WERI-Rb-1 (cell line): ENCODE data around the gene CFP.

Experiments
- DNase-seq: peaks from one replicate; pipeline ENCODE4 v3.0.0-alpha.2; 2020
- H3K27ac ChIP-seq: fragments of 250-450 bp; sonication (Bioruptor Pico); 2 replicates; pipeline ENCODE4 v1.5.1; 2020; ENCODE audit warnings: mild to moderate bottlenecking, moderate library complexity
- H3K27me3 ChIP-seq: fragments of 250-450 bp; sonication (Bioruptor Pico); 2 replicates; pipeline ENCODE4 v1.5.1; 2021; ENCODE audit warnings: mild to moderate bottlenecking, low read depth, moderate library complexity; ENCODE audit not compliant: insufficient read depth, severe bottlenecking
- H3K36me3 ChIP-seq: fragments of 250-450 bp; sonication (Bioruptor Pico); 2 replicates; pipeline ENCODE4 v1.5.1; 2020; ENCODE audit warnings: mild to moderate bottlenecking, moderate library complexity
- H3K4me3 ChIP-seq: 2 replicates; pipeline ENCODE4 v1.5.1; 2011; ENCODE audit warnings: low read depth, mild to moderate bottlenecking, control low read depth, low read length
- H3K9me3 ChIP-seq: fragments of 250-450 bp; sonication (Bioruptor Pico); 2 replicates; pipeline ENCODE4 v1.5.1; 2021; ENCODE audit warnings: mild to moderate bottlenecking, moderate library complexity; ENCODE audit not compliant: severe bottlenecking
- TF ChIP-seq, protein P1 (sequence below): IDR thresholded peaks from 2 replicates; pipeline ENCODE4 v1.5.1; 2011; ENCODE audit warnings: low read depth, mild to moderate bottlenecking, control low read depth, inconsistent platforms, low read length

The CFP gene

DNA sequence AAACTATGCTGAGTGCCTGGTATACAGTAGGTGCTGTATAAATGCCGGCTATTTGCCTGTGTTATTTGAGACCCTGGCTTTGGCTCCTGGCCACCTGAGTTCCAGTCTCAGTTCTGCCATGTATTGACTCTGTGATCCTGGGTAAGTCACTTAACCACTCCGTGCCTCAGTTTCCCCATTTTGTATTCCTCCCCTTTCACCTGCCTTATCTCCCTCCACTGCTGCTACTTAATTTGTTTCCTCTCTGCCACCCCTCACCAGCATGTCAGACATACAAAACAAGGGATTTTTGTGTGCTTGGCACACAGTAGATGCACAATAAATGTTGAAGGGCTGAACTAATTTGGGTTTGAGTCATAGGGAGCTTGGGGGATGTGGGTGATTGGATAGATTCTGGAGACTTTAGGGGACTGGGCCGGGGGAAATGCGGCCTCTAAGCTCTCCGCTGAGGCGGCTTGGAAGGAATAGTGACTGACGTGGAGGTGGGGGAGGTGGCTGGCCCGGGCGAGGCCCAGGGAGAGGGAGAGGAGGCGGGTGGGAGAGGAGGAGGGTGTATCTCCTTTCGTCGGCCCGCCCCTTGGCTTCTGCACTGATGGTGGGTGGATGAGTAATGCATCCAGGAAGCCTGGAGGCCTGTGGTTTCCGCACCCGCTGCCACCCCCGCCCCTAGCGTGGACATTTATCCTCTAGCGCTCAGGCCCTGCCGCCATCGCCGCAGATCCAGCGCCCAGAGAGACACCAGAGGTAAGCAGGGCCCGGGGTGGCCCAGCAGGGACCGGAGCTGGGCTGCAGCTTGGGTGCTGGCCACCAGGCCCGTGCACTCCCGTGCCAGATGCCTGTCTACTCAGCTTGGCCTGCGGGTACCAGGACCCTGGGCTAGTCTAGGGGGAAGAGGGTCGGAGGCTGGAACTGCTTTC, 47.7 kb downstream of the CFP start, which contains the start of gene TIMP1:
Gene TIMP1 (plus strand): TSS at position 706 of the 917 bp plus-strand sequence. CDS start 980 bp downstream, outside the sequence.
- Histone ChIP-seq H3K4me3 (no peak within 1 kb of the TSS), H3K36me3 (no peaks in the 10 kb centered on the region), H3K9me3 (no peaks in the 10 kb centered on the region), H3K27ac (no peak within 1 kb of the TSS), H3K27me3 (peaks cover 9% of the 10 kb centered on the region)
- DNase-seq = no peak
- TF ChIP-seq, protein P1, sequence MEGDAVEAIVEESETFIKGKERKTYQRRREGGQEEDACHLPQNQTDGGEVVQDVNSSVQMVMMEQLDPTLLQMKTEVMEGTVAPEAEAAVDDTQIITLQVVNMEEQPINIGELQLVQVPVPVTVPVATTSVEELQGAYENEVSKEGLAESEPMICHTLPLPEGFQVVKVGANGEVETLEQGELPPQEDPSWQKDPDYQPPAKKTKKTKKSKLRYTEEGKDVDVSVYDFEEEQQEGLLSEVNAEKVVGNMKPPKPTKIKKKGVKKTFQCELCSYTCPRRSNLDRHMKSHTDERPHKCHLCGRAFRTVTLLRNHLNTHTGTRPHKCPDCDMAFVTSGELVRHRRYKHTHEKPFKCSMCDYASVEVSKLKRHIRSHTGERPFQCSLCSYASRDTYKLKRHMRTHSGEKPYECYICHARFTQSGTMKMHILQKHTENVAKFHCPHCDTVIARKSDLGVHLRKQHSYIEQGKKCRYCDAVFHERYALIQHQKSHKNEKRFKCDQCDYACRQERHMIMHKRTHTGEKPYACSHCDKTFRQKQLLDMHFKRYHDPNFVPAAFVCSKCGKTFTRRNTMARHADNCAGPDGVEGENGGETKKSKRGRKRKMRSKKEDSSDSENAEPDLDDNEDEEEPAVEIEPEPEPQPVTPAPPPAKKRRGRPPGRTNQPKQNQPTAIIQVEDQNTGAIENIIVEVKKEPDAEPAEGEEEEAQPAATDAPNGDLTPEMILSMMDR = no peak

DNA sequence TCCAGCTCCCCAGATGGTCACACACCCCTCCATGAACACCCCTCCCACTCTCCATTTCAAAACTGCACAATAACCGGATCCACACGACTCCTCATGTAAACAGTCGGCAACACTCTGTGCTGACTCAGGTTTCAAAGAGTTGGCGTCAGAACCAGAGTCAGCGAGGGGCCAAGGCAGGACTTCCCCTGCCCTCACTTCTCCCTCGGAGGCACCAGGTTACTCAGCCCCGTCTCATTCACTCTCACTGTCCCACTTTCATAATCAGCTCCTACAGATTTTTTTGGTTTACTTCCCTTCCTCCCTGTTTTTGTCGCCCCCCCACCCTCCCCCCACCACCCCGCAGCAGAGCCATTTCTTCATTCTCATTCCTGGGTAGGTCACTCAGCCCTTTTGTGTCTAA, 50.2 kb downstream of the CFP start:
- H3K9me3 ChIP-seq = no peaks in the 10 kb centered on the region
- no peak for DNase-seq
- H3K4me3 ChIP-seq = no peak overlapping the region
- TF ChIP-seq, protein P1 = no peak
- H3K36me3 ChIP-seq = no peaks in the 10 kb centered on the region
- no peak overlapping the region for H3K27ac ChIP-seq
- H3K27me3 ChIP-seq = peaks cover 9% of the 10 kb centered on the region

DNA sequence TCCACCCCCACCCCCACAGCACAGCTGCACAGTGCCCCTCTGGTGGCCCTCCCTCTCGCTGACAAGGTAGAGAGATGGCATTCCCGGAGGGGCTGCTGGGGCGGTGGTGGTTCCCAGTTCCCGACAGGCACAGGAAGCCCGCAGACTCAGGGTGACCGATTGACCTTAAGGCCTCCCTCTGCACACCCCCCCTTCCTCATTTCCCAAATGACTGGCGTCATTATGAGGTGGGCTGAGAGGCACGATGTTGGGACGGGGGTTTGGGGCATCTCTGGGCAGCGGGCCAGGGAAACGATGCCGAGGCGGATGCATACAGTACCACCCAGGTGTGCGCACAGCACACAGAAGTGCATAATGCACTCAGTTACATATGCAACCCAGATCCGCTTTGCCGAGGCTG, 51.0 kb downstream of the CFP start:
- Histone ChIP-seq H3K27me3 (peaks cover 9% of the 10 kb centered on the region), H3K27ac (no peak overlapping the region), H3K36me3 (no peaks in the 10 kb centered on the region), H3K4me3 (no peak overlapping the region), H3K9me3 (no peaks in the 10 kb centered on the region)
- no peak for DNase-seq
- TF ChIP-seq, protein P1 = no peak

DNA sequence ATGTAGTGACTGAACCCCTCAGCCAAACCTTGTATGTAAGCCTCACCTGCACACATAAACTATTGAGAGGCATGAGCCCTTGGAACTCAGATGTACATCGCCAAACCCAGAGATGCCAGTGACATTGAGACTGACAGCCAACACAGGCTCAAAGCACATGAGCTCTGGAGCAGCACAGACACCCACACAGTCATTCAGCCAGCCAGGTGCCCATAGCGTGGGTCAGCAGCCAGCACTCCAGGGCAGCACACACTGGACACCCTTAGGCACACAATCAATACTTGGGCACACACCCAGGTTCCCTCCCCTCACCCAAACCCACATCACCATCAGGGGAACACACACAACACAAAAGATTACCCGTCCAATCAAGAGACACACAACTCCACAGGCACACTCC, 51.8 kb downstream of the CFP start:
- DNase-seq = no peak
- Histone ChIP-seq H3K27ac (no peak overlapping the region), H3K4me3 (no peak overlapping the region), H3K9me3 (no peaks in the 10 kb centered on the region), H3K36me3 (no peaks in the 10 kb centered on the region), H3K27me3 (peaks cover 12% of the 10 kb centered on the region)
- TF ChIP-seq, protein P1 = no peak

DNA sequence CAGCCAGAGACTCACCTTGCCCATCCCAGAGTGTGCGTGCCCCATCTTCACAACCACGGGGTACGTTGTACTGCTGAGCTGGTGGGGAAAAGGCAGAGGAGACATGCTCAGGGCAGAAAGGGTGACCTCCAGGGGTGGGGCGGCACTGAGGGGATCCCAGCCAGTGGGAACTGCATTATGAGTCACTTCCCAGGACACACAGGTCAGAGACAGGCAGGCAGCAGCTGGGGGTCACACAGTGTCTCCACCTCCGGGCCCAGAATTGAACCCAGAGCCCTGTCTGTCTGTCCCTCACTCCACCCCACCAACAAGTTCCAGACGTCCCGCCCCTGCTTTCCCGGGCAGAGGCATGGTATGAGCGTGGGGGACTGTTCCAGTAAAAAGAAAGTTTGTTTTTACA, 52.3 kb downstream of the CFP start:
- no peak overlapping the region for H3K4me3 ChIP-seq
- H3K9me3 ChIP-seq = no peaks in the 10 kb centered on the region
- no peak for DNase-seq
- peaks cover 13% of the 10 kb centered on the region for H3K27me3 ChIP-seq
- no peak overlapping the region for H3K27ac ChIP-seq
- TF ChIP-seq, protein P1 = no peak
- H3K36me3 ChIP-seq = no peaks in the 10 kb centered on the region
